Measurements from ENCODE around the gene ZNF444.

The ZNF444 gene

GRCh38 chr19:56107626-56108351, 33.3 kb upstream of the ZNF444 start:
- no peak for DNase-seq (ENCODE audit: low read depth)

- no peak for DNase-seq (ENCODE audit: low read depth)
Observed at GRCh38 chr19:56108447-56109195, 32.5 kb upstream of the ZNF444 start.

GRCh38 chr19:56109226-56109625, 31.9 kb upstream of the ZNF444 start:
- DNase-seq (ENCODE audit: low read depth): no peak

GRCh38 chr19:56110515-56111448, 30.3 kb upstream of the ZNF444 start:
- DNase-seq (ENCODE audit: low read depth): no peak

- DNase-seq (ENCODE audit: low read depth): no peak
Observed at GRCh38 chr19:56111601-56112312, 29.3 kb upstream of the ZNF444 start.

GRCh38 chr19:56112313-56112709, 28.8 kb upstream of the ZNF444 start:
- DNase-seq (ENCODE audit: low read depth): no peak

DNA sequence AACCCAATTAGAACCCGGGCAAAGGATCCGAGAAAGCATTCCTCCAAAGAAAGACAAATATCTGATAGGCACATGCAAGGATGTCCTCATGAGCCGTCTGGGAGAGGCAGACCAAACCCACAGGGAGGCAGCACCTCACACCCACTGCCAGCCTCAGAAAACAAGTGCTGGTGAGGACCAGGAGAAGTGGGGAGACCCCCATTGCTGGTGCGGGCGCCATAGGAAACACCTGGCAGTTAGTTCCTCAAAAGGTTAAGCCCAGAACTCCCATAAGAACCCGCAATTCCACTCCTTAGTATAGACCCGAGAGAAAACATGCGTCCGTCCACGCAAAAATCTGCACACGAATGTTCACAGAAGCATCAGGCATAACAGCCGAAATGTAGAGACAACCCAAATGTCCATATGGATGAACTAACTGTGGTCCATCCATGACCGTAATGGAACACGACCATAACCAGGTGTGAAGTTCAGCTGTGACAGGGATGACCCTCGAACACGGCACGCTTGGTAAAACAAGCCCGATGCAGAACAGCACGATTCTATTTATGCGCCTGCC, 27.9 kb upstream of the ZNF444 start:
- no peak for DNase-seq (ENCODE audit: low read depth)

DNA sequence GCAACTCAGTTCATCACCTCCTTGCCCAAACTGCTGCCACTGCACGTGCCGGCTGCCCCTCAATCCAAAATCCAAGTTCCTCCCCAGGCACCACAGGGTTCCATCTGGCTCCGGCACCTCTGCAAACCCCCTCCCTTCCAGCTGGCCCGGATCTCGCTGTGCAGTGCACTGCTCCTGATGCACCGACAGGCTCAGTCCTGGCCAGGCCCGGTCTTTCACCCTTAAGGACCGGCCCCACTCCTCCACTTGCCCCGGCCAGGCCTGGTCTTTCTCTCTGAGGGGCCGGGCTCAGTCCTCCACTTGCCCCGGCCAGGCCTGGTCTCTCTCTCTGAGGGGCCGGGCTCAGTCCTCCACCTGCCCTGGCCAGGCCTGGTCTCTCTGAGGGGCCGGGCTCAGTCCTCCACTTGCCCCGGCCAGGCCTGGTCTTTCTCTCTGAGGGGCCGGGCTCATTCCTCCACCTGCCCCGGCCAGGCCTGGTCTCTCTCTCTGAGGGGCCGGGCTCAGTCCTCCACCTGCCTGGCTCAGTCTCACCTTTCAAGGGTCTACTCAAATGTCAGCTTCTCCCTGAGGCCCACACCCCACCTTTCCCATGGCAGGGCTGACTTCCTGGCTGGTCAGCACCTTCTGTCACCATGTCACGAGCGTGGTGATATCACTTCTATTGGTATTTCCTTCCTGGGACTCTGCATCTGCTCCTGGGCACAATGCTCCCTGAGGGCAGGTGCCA, 26.9 kb upstream of the ZNF444 start:
- DNase-seq (ENCODE audit: low read depth): no peak

GRCh38 chr19:56114778-56115110, 26.3 kb upstream of the ZNF444 start:
- DNase-seq (ENCODE audit: low read depth): no peak

DNA sequence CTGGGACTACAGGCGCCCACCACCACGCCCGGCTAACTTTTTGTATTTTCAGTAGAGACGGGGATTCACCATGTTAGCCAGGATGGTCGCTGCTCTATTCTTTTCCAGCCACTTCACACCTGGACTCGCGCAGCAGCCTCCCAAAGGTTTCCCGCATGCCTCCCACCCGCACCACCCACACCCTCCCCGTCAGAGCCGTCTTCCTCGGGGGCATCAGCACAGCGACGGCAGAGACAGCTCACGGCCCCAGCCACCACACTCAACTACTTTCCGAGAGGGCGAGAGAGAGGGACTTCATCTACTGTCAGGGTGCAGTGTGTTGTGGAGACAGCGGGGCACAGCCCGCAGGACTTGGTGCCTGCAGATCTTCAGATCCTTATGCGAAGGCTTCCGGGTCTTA, 25.6 kb upstream of the ZNF444 start:
- DNase-seq (ENCODE audit: low read depth): no peak

- DNase-seq (ENCODE audit: low read depth): no peak
Observed at GRCh38 chr19:56116606-56117005, 24.5 kb upstream of the ZNF444 start.

- no peak for DNase-seq (ENCODE audit: low read depth)
Observed at GRCh38 chr19:56117376-56117884, 23.7 kb upstream of the ZNF444 start.

GRCh38 chr19:56117889-56118288, 23.2 kb upstream of the ZNF444 start:
- DNase-seq (ENCODE audit: low read depth): no peak

DNA sequence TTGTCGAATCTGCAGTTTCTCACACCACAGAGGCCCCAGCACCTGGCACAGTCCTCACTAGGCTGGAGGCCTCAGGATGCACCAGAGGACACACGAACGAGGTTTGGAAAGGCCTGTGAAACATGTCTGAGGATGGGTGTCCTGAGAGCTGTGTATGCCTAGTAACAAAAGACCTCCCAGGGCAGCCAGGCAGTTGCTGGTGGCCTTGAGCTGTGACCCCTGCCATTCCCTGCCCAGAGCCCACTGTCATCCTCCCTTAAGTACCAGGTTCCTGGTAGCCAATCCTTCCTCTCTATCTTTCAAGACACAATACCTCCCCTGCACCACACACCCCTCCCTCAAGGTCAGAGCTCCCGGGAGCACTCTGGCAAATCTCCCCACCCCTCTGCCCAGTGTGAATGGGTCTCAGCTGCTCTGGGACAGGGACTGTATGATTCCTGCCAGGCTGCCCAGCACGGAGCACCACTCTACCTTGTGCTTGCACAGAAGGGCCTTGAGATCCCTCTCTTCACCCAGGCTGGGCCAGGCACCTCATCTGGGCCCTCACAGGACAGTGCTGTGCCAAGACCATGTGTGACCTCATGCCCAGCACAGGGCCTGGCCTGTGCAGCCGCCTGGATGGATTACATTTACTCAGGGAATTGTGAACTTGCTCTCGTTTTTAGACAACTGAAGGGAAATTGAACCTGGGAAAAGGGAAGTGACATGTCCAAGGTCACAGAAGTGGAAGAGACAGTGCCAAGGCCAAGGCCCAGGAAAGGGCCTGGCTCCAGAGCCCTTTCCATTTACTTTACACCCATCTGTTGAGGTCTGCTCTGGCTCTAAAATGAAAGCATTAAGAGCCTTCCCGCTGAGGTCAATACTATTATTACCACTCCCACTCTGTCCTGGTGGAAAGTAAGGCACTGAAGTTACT, 22.2 kb upstream of the ZNF444 start:
- DNase-seq (ENCODE audit: low read depth): no peak

GRCh38 chr19:56119582-56119978, 21.5 kb upstream of the ZNF444 start:
- DNase-seq (ENCODE audit: low read depth): no peak

GRCh38 chr19:56120002-56120370, 21.1 kb upstream of the ZNF444 start:
- DNase-seq (ENCODE audit: low read depth): no peak

- peak; percentile 37 for DNase-seq (ENCODE audit: low read depth)
Observed at GRCh38 chr19:56120371-56121179, 20.5 kb upstream of the ZNF444 start.

- DNase-seq (ENCODE audit: low read depth): peak; percentile 88
Observed at GRCh38 chr19:56121180-56122167, 19.6 kb upstream of the ZNF444 start, which contains the start of gene ZNF787. Gene ZNF787 (minus strand): TSS chr19:56121295. CDS start chr19:56103217, 18,078 bp downstream.

Measured in stromal cell of bone marrow (primary cell).